ENCODE data around the gene ISLR2.

Gene ISLR2

DNA sequence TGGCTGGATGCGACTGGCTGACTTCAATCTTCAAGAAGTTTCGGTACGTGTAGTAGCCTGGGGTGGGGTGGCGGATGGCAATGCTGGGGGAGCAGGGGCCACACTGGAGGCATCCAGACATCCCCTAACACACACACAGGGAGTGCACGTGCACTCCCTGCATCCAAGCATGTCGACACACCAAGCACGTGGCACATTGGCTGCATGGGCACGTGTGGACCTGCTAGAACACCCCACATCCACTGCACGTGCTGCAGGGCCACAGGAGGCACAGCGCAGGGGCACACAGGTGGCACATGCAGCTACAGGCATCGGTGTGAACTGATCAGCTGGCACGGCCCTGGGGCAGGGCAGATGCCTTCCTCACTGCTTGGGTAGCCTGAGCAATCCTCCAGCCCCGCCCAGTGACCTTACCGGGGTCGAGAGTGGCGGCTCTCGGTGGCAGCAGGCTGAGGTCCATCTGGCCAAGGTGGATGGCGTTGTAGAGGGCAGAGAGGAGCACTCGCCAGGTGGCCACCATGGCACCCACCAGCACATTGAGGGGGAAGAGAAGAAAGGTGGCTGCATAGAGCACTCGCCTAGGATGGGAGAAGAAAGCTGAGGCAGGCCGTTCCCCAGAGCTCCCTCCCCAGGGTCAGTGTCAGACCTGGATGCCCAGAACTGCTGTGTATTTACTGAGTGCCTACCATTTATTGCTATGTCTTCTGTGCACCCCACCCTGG lies 50.7 kb downstream of the ISLR2 start:
- no peak overlapping the region for H3K4me3 ChIP-seq (ENCODE audit: low read length)
- no peaks in the 10 kb centered on the region for H3K9me3 ChIP-seq (ENCODE audit: insufficient read depth, low read depth, low read length)
- H3K27me3 ChIP-seq (ENCODE audit: insufficient read depth, low read length) = no peaks in the 10 kb centered on the region
- no peaks in the 10 kb centered on the region; the same call in none of the 2 replicates for H3K4me1 ChIP-seq (ENCODE audit: insufficient read depth, low read length)
- 92% methylated on average over 21 of the region's 21 CpGs for WGBS
- H3K9ac ChIP-seq (ENCODE audit: low read depth, low read length) = no peak overlapping the region
- H3K27ac ChIP-seq (ENCODE audit: low read depth, low read length) = no peak overlapping the region
- H3K36me3 ChIP-seq (ENCODE audit: insufficient read depth, low read length) = peaks cover 4% of the 10 kb centered on the region; the same call in 1 of the 2 replicates

DNA sequence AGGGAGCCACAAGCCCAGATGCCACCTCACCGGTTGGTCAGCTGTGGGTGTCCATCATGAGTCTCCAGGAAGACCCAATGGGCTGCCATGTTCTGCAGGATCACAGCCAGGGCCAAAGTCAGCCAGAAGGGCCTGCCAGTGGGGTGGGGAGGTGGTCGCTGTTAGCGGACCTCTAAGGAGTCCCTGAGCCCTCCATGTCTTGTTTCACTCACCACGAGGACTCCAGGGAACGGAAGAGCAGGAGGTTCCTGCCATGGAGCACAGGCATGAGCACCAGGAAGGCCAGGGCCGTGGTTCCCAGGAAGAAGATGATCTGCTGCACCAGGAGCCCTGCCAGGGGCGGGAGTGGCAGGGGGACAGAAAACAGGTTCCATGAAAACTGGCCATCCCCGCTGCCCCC lies 51.7 kb downstream of the ISLR2 start:
- 94% methylated on average over 8 of the region's 8 CpGs for WGBS
- H3K4me3 ChIP-seq (ENCODE audit: low read length) = no peak overlapping the region
- H3K36me3 ChIP-seq (ENCODE audit: insufficient read depth, low read length) = peaks cover 4% of the 10 kb centered on the region; the same call in 1 of the 2 replicates
- H3K9me3 ChIP-seq (ENCODE audit: insufficient read depth, low read depth, low read length) = no peaks in the 10 kb centered on the region
- H3K4me1 ChIP-seq (ENCODE audit: insufficient read depth, low read length) = no peaks in the 10 kb centered on the region
- no peak overlapping the region for H3K27ac ChIP-seq (ENCODE audit: low read depth, low read length)
- H3K27me3 ChIP-seq (ENCODE audit: insufficient read depth, low read length) = no peaks in the 10 kb centered on the region
- H3K9ac ChIP-seq (ENCODE audit: low read depth, low read length) = no peak overlapping the region

DNA sequence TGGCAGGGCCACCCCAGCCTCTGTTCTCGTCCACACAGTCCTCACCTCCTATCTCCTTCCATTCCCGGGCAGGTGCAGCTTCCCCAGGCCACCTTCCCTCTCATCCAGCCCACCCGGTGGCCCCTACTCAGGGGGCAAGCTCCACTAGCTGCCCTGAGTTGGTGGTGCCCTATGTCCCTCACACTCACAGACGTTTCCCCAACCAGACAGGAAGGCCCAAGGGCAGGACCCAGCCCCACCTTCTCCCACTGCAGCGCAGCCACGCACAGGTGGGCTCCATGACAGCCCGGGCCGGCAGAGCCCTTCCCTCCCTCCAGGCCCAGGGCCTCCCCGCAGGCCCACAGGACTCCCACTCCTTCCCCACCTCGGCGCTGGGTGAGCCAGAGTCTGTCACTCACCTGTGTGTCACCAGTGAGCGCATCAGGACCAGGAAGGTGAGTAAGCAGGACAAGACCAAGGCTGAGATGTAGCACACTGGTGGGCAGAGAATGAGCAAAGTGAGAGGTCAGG lies 54.3 kb downstream of the ISLR2 start:
- Histone ChIP-seq H3K27ac (ENCODE audit: low read depth, low read length) (no peak overlapping the region), H3K36me3 (ENCODE audit: insufficient read depth, low read length) (peaks cover 4% of the 10 kb centered on the region; the same call in 1 of the 2 replicates), H3K27me3 (ENCODE audit: insufficient read depth, low read length) (no peaks in the 10 kb centered on the region), H3K9ac (ENCODE audit: low read depth, low read length) (no peak overlapping the region), H3K4me3 (ENCODE audit: low read length) (no peak overlapping the region), H3K9me3 (ENCODE audit: insufficient read depth, low read depth, low read length) (no peaks in the 10 kb centered on the region), H3K4me1 (ENCODE audit: insufficient read depth, low read length) (no peaks in the 10 kb centered on the region)
- WGBS = 81% methylated on average over 12 of the region's 12 CpGs

DNA sequence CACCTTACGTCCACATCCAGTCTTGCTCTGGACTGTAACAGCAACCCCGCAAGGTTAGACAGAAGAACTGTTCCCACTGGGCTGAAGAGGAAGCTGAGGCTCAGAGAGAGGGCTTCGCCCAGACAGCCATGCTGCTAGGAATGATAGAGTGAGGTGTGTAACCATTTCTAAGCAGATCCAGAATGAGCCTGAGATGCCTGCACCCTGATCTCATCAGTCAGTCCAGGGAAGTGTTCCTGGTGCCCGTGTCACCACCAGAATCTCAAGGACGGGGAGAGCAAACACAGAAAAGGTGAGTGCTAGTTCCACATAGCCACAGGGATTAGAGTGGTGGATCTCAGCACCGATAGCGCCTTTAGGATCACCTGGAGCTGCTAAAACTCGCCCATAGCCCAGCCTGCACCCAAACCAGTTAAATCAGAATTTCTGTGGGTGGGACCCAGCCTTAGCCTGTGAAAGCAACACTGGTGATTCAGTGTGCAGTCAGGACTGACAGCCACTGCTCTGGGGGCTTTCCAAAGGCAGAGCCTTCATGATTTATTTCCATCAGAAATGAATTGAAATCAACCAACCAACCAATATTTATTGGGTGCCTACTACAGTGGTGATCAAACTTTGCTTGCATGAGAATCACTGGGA lies 55.4 kb downstream of the ISLR2 start:
- Histone ChIP-seq H3K4me1 (ENCODE audit: insufficient read depth, low read length) (no peaks in the 10 kb centered on the region), H3K9me3 (ENCODE audit: insufficient read depth, low read depth, low read length) (no peaks in the 10 kb centered on the region), H3K36me3 (ENCODE audit: insufficient read depth, low read length) (no peaks in the 10 kb centered on the region), H3K4me3 (ENCODE audit: low read length) (no peak overlapping the region), H3K27me3 (ENCODE audit: insufficient read depth, low read length) (no peaks in the 10 kb centered on the region), H3K27ac (ENCODE audit: low read depth, low read length) (no peak overlapping the region), H3K9ac (ENCODE audit: low read depth, low read length) (no peak overlapping the region)
- WGBS = 88% methylated on average over 7 of the region's 8 CpGs

Measured in HUES64 (cell line).